ENCODE measurements around the gene GORASP2.

Gene GORASP2

DNA sequence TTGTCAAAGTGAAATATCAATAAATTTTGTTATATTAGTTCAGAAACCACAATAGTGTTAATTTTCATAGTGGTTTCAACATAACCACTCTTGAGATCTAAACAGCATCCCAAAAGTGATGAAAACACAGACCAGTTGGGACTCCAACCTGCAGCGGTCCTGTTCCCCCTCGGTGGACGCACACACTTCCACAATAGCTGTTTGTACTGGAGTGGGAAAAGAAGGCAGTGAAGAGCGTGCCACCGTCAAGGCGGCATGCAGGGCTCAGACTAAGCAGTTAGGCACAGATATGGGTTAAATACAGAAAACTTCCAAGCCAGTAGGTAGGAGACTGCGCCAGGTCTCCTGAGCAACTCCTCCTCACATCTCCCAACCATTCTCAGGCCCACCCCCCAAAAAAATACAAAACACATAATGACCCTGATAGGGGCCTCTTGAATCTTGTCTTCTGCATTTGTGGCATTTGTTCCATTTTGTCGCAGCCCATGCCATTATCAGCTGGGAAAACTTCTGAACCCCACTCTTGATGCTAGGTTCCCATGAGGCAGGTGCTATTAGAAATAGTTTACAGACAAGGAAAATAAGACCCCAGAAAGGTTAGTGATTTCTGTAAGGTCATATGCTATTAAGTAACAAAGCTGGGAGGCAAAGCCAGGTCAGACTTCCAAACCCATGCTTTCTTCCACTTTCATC, 57.7 kb downstream of the GORASP2 start:
- no peak for DNase-seq
- intact Hi-C loops (cut with DNase I) = no loop called here

DNA sequence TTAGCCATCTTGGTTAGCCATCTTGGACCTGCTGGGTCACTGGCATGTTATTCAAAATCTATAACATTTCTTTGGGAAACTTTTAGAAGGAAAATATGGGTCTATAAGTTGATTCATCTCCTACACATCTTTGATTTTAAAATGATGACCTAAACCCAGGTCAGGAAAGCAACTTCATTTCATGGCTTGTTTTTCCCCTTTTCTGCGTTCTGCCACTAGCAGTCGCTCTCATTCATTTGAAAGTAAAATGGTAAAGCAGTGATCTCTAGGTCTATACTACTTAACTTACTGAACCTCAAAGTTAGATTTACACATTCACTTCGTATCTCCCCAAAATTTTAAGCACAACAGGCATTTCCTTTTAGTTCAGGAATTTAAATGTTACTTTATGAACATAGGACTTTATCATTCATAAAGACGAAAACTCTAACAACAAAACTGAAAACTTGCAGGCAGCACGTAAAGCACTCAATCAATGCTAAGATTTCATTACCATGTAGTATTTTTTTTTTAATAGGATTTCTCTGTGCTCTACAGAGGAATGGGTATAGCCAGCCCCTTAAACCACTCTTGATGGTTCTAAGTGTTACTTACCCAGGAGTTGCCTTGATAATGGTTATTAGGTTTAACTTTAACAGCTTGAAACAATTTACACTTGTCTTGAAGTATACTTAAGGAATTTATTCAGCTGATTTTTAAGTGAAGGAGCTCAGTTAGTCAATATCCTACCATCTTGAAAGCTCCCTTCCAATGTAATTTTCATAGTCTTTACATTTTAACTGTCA, 62.5 kb downstream of the GORASP2 start:
- intact Hi-C loops (cut with DNase I) = no loop called here
- DNase-seq = no peak

DNA sequence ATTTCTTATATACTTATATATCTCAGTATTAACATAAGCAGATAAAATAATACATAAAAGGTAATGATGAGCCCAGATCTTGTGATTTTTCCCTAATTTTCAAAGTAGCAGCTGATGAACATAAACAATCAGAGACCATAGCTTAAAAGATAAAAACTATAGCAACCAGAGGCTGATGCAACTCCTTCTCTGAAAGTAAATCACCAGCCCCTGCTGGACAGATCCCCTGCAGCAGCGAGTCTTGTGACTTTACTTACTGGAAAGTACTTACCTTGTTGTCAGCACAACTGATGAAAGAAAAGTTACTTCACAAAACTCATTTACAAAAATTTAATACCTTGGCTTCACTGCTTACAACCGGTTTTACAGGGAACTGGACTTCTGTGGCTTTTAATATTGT, 67.3 kb downstream of the GORASP2 start:
- no peak for DNase-seq
- intact Hi-C loops (cut with DNase I) = no loop called here

DNA sequence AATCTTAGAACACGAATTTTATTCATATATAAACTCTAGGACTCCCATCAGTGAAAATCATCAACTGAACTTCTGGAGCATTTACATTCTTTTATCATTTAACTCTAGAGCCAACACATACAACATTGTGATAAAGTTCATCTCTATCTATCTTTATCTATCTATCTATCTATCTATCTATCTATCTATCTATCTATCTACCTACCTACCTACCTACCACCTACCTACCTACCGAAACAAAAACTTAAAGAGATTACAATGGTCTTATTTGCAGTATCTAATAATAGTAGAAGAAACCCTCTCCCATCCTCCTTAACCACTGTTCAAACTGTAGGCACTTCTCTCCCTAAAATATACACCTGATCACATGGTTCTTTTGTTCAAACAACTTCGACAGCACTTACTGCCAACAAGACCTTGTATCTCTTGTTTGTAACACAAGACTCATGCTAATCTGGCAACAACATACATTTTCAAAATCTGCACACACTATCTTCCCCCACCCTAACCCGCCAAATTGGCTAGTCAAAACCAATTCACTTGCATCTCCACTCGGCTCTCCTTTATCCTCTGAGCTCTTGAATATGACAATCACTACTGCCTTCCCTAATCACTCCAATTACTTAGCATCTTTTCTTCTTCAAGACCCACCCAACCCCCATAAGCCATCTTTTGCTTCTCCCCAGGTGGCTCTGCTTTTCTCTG, 69.0 kb downstream of the GORASP2 start:
- intact Hi-C loops (cut with DNase I) = no loop called here
- no peak for DNase-seq

DNA sequence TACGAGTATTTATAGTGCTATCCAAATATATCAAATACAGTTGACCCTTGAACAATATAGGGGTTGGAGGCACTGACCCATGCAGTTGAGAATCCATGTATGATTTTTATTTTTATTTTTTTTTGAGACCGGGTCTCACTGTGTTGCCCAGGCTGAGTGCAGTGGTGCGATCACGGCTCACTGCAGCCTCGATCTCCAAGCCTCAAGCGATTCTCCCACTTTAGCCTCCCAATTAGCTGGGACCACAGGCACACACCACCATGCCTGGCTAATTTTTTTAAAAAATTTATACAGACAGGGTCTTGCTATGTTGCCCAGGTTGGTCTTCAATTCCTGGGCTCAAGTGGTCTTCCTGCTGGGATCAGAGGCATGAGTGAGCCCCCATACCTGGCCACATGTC, 70.6 kb downstream of the GORASP2 start:
- no peak for DNase-seq
- intact Hi-C loops (cut with DNase I) = no loop called here

DNA sequence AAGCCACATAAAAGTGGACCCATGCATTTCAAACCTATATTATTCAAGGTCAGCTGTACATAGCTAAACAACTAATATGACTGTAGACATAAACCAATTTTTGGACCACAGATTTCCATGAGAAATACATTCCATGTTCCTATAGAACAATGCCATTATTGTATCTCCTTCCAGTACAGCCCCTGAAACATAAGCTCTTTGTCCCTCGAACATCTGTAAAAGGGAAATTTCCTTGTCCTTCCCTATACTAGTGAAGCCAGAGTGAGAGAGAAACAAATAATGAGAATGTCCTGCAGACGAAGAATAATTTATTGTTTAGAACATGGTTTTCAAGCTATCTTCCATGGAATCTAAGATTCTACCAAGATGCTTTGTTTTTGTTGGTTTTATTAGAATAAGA, 75.3 kb downstream of the GORASP2 start:
- intact Hi-C loops (cut with DNase I) = no loop called here
- DNase-seq = no peak

DNA sequence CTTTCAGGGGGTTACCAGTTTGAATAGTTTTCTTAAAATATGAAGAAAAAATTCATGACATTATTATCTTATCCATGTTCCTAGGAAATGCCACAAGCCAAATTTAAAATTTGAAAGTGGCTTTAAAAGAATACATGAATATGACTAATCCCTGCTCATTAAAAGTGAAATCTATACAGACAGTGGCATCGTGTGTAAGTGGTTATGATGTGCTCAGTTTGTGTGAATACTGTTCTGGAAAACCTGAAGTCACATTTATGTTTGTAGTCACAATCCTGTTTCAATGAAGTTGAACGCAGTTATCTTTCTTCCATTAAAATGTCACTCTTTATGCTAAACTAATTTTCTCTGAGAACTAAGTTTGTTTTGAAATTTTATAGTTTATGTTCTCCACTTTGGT, 75.8 kb downstream of the GORASP2 start:
- intact Hi-C loops (cut with DNase I) = no loop called here
- DNase-seq = no peak

DNA sequence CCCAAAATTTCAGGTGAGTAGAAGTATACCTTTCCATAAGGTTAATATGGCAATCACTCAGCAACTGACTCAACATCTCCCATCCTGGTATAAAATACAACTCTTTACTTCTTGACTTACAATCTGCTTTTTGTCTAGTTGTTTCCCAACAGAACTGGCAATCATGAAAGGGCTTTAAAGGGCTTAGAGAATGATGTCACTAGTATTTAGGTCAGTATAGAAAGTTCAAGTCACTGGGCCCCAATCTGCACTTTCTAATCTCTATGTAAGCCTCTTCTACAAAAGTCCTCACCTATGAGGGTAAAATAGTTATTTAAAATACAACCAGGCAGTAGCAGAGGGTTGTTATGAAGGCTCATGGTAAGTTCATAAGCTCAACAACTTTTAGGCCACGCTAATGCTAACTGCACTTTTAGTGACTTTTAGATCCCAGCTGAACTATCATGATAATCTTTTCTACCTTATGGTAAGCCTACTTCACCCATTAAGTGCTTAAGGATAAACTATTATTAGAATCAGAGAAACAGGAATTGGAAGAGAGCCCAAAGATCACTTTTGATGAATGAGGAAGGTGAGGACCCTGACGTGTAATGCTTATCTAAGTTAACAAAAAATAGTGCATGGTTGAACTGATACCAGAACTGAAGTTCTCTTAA, 79.6 kb downstream of the GORASP2 start:
- intact Hi-C loops (cut with DNase I) = no loop called here
- no peak for DNase-seq

DNA sequence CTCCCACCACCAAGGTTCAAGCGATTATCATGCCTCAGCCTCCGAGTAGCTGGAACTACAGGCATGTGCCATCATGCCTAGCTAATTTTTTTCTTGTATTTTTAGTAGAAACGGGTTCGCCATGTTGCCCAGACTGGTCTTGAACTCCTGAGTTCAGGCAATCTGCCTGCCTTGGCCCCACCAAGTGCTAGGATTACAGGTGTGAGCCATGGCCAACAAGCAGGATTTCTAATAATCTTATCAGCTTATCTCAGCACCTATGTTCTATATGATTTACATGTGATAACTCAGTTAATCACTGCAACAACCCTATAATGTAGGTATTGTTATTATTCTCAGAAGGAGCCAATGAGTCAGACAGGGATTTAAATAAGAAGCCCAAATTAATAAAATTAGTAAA, 80.3 kb downstream of the GORASP2 start:
- intact Hi-C loops (cut with DNase I) = no loop called here
- no peak for DNase-seq

DNA sequence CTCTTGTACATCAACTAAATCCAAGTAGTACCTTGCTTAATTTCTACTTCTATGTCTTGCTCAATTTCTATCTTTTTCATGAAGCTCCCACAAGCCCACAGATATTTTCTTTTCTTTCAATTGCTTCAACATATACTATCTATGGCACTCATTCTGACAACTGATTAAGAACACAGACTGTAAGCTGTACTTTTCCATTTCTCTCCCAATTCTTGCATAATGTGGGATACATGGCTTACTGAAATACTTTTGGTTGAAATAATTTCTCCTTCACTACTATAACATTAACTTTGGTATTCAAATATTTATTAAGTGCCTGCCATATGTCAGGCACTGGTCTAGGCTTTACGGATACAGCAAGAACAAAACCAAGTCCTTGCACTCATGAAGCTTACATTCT, 84.8 kb downstream of the GORASP2 start:
- intact Hi-C loops (cut with DNase I) = no loop called here
- DNase-seq = no peak

DNA sequence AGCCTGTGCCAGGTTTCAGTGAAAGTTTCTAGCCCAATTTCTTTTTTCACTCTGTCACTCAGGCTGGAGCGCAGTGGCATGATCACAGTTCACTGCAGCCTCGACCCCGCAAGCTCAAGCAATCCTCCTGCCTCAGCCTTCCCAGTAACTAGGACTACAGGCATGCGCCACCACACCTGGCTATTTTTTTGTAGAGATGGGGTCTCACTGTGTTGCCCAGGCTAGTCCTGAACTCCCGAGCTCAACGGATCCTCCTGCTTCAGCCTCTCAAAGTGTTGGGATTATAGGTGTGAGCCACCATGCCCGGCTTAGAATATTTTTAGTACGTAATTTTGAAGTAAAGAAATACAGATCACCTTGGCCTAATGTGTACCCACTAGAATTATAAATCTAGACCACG, 87.1 kb downstream of the GORASP2 start:
- intact Hi-C loops (cut with DNase I) = no loop called here
- DNase-seq = peak in 1 of 10 donors; percentile 38
